Epithelial cell of esophagus (primary cell): Measurements from ENCODE around the gene IFNAR1.

ENCODE experiments used
- DNase-seq: peaks from one replicate; pipeline ENCODE4 v3.0.0; 2010; ENCODE audit warnings: low read depth
- H3K4me3 ChIP-seq: 2 replicates; pipeline ENCODE4 v1.5.1; 2011; ENCODE audit warnings: mild to moderate bottlenecking, low read length, control low read depth
- CTCF ChIP-seq: IDR thresholded peaks from 2 replicates; pipeline ENCODE4 v1.5.1; 2011; ENCODE audit warnings: low read depth, mild to moderate bottlenecking, low read length, control low read depth, inconsistent platforms; ENCODE audit not compliant: insufficient read depth; ENCODE audit errors: missing control alignments

Gene IFNAR1

GRCh38 chr21:33286600-33287456, 37.9 kb upstream of the IFNAR1 start:
- no peak for TF ChIP-seq CTCF
- DNase-seq: peak; percentile 50
- H3K4me3 ChIP-seq: no peak overlapping the region

GRCh38 chr21:33289199-33289819, 35.5 kb upstream of the IFNAR1 start:
- no peak for TF ChIP-seq CTCF
- H3K4me3 ChIP-seq: no peak overlapping the region
- DNase-seq: no peak

DNA sequence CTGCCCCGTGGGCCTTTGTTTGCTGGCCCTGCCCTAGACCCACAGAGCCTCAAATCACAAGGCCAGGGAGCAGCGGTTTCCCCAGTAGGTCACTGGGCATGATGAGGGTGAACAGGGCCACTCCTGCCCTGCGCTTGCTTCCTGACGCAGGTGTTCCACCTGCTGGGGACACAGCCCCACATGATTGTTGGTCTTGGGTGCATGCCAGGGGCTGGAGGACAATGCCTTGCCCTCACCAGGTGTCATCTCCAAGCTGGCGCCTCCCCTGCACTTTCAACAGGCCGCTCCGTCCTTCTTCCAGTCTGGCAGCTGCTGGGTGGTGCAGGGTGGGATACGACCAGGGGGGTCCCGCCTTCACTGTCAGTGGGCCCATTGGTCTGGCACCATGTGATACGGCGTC, 34.3 kb upstream of the IFNAR1 start:
- DNase-seq: no peak
- no peak overlapping the region for H3K4me3 ChIP-seq
- no peak for TF ChIP-seq CTCF

- TF ChIP-seq CTCF: no peak
- no peak for DNase-seq
- no peak overlapping the region for H3K4me3 ChIP-seq
Observed at GRCh38 chr21:33291686-33292085, 33.1 kb upstream of the IFNAR1 start.

DNA sequence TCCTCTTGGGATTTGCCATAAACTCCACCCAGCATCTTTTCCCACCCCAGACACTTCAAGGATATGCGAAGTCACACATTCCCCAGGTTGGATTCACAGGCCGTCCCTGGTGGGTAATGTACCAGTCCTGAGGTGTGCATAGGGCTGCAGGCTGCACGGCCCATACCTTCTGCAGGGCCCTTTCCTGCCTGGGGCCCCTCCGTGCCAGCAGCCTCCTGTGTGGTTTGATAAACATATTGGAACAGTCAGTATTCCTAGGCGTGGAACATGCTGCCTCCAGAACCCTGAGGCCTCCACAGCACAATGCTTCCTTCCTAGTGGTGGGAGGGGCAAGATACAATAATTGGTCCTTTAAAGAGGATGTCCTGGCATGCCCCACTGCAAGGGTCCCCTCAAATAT, 32.0 kb upstream of the IFNAR1 start:
- TF ChIP-seq CTCF: no peak
- H3K4me3 ChIP-seq: no peak overlapping the region
- DNase-seq: no peak

DNA sequence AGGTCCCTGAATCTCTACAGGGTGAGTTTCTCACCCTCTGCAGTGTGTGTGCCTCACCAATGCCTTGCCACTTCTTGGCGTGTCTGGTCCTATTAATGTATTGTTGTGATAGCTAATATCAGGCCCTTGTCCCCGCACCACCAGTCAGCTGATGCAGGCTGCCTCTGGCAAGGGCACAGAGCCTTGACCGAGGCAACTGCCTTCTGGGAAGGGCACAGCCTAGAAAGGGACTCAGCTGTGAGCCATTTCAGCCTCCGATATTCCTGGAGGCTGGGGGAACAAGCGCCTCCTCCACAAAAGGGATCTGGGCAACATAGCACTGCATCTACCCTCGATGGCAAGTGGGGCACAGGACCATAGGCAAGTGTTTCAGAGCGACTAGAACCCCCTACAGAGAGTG, 31.6 kb upstream of the IFNAR1 start:
- TF ChIP-seq CTCF: no peak
- H3K4me3 ChIP-seq: no peak overlapping the region
- DNase-seq: no peak
